GM23338 (cell line): ENCODE measurements around the gene CCDC91. TPM values are rescaled to one million over a fixed set of nuclear protein-coding genes. Genes with fewer than 3 reads are reported as not detected.

ENCODE experiments used
- ATAC-seq: fragments of 200-7000 bp; cut with Tn5 transposase; 3 replicates; pipeline ENCODE4 v1.9.1; 2020
- DNase-seq: peaks from one replicate; pipeline ENCODE4 v3.0.0-alpha.2; 2015; ENCODE audit warnings: low spot score
- H2AFZ ChIP-seq: fragments of 200-600 bp; sonication (generic); 2 replicates; pipeline ENCODE4 v1.8.0; 2016; ENCODE audit warnings: antibody characterized with exemption, mild to moderate bottlenecking, moderate library complexity
- H3F3A ChIP-seq: fragments of 200-600 bp; sonication (generic); replicated peaks from 2 replicates; pipeline ENCODE4 v1.8.0; 2017; ENCODE audit warnings: antibody characterized with exemption, mixed run types, low read depth
- H3K27ac ChIP-seq: fragments of 200-600 bp; sonication (generic); 2 replicates; pipeline ENCODE4 v1.6.1; 2016; ENCODE audit warnings: low read depth
- H3K27me3 ChIP-seq: fragments of 200-600 bp; sonication (generic); 2 replicates; pipeline ENCODE4 v1.8.0; 2016; ENCODE audit warnings: mild to moderate bottlenecking, mixed run types, moderate library complexity; ENCODE audit not compliant: insufficient read depth
- H3K36me3 ChIP-seq: fragments of 200-600 bp; sonication (generic); 2 replicates; pipeline ENCODE4 v1.8.0; 2016; ENCODE audit warnings: mild to moderate bottlenecking; ENCODE audit not compliant: insufficient read depth
- H3K4me1 ChIP-seq: fragments of 200-600 bp; sonication (generic); 2 replicates; pipeline ENCODE4 v1.8.0; 2016; ENCODE audit warnings: mild to moderate bottlenecking, moderate library complexity; ENCODE audit not compliant: insufficient read depth
- H3K4me2 ChIP-seq: fragments of 200-600 bp; sonication (generic); 2 replicates; pipeline ENCODE4 v1.7.1; 2017; ENCODE audit warnings: mixed run types
- H3K4me3 ChIP-seq: fragments of 200-600 bp; sonication (generic); 2 replicates; pipeline ENCODE4 v1.6.1; 2016; ENCODE audit warnings: mixed run types
- H3K79me2 ChIP-seq: fragments of 200-600 bp; sonication (generic); replicated peaks from 2 replicates; pipeline ENCODE4 v1.8.0; 2017; ENCODE audit warnings: mild to moderate bottlenecking; ENCODE audit not compliant: insufficient read depth
- H3K9me2 ChIP-seq: fragments of 200-600 bp; sonication (generic); 2 replicates; pipeline ENCODE4 v1.8.0; 2017; ENCODE audit not compliant: insufficient read depth
- H4K20me1 ChIP-seq: fragments of 200-600 bp; sonication (generic); replicated peaks from 2 replicates; pipeline ENCODE4 v1.8.0; 2017; ENCODE audit warnings: mild to moderate bottlenecking; ENCODE audit not compliant: insufficient read depth
- H3K27ac Mint-ChIP-seq: 2 replicates; pipeline ENCODE4 v1.8.0; 2020; ENCODE audit warnings: inconsistent platforms, mild to moderate bottlenecking, moderate library complexity, mixed read lengths
- H3K27me3 Mint-ChIP-seq: 3 replicates; pipeline ENCODE4 v1.8.0; 2022; ENCODE audit warnings: low read depth, mild to moderate bottlenecking, moderate library complexity, mixed read lengths, inconsistent platforms; ENCODE audit not compliant: insufficient read depth, poor library complexity
- H3K36me3 Mint-ChIP-seq: 3 replicates; pipeline ENCODE4 v1.8.0; 2021; ENCODE audit warnings: low read depth, mild to moderate bottlenecking, inconsistent platforms, moderate library complexity, mixed read lengths
- H3K4me1 Mint-ChIP-seq: 3 replicates; pipeline ENCODE4 v1.8.0; 2020; ENCODE audit warnings: mild to moderate bottlenecking, inconsistent platforms, mixed read lengths
- H3K4me3 Mint-ChIP-seq: 3 replicates; pipeline ENCODE4 v1.8.0; 2021; ENCODE audit warnings: moderate library complexity, mild to moderate bottlenecking, inconsistent platforms, mixed read lengths
- H3K9me3 Mint-ChIP-seq: 3 replicates; pipeline ENCODE4 v1.8.0; 2020; ENCODE audit warnings: moderate library complexity, mild to moderate bottlenecking, inconsistent platforms, mixed read lengths
- CREB1 ChIP-seq: fragments of 250-450 bp; sonication (Bioruptor Pico); IDR thresholded peaks from 2 replicates; pipeline ENCODE4 v1.5.0; 2020; ENCODE audit warnings: low read depth, mild to moderate bottlenecking, moderate library complexity
- EZH2 ChIP-seq: fragments of 200-600 bp; sonication (generic); IDR thresholded peaks from one replicate; pipeline ENCODE4 v1.8.0; 2017; ENCODE audit warnings: antibody characterized with exemption, mild to moderate bottlenecking, low read depth; ENCODE audit not compliant: unreplicated experiment
- EZH2phosphoT487 ChIP-seq: fragments of 200-600 bp; sonication (generic); IDR thresholded peaks from one replicate; pipeline ENCODE4 v1.8.1; 2018; ENCODE audit warnings: antibody characterized with exemption; ENCODE audit not compliant: unreplicated experiment
- JUNB ChIP-seq: IDR thresholded peaks from one replicate; pipeline ENCODE4 v1.6.1; 2016; ENCODE audit warnings: antibody characterized with exemption; ENCODE audit not compliant: unreplicated experiment
- NANOG ChIP-seq: IDR thresholded peaks from 2 replicates; pipeline ENCODE4 v1.6.1; 2016; ENCODE audit warnings: antibody characterized with exemption, borderline replicate concordance
- POLR2AphosphoS5 ChIP-seq: IDR thresholded peaks from 2 replicates; pipeline ENCODE4 v1.6.1; 2016; ENCODE audit warnings: antibody characterized with exemption, low read depth
- STAT1 ChIP-seq: IDR thresholded peaks from one replicate; pipeline ENCODE4 v1.6.1; 2016; ENCODE audit warnings: antibody characterized with exemption; ENCODE audit not compliant: unreplicated experiment
- ZNF114 ChIP-seq: fragments of 250-450 bp; sonication (Bioruptor Pico); IDR thresholded peaks from 2 replicates; pipeline ENCODE4 v1.5.0; 2020; ENCODE audit warnings: mild to moderate bottlenecking, moderate library complexity
- ZNF331 ChIP-seq: fragments of 250-450 bp; sonication (Bioruptor Pico); IDR thresholded peaks from 2 replicates; pipeline ENCODE4 v1.5.0; 2020; ENCODE audit warnings: low read depth, mild to moderate bottlenecking, moderate library complexity
- polyA plus RNA-seq: library from polyadenylated mRNA; unstranded; fragments of >200 nt; fragmentation: Nextera tagmentation; extraction: Ambion mirVana; gene quantifications from 2 replicates; pipeline ENCODE4 v1.2.1, GENCODE V29; 2016
- total RNA-seq: library from RNA; depleted of rRNA; stranded (reverse); fragments of >200 nt; shearing (Covaris generic); gene quantifications from 2 replicates; pipeline ENCODE4 v1.2.3, GENCODE V29; 2014
- TF ChIP-seq, protein P1 (sequence below): IDR thresholded peaks from 2 replicates; pipeline ENCODE4 v1.6.1; 2016; ENCODE audit warnings: antibody characterized with exemption
- TF ChIP-seq, protein P2 (sequence below): IDR thresholded peaks from one replicate; pipeline ENCODE4 v1.6.1; 2018; ENCODE audit warnings: antibody characterized with exemption; ENCODE audit not compliant: unreplicated experiment
- TF ChIP-seq, protein P3 (sequence below), 2 experiments: fragments of 200-600 bp in 1 of 2; sonication (generic) in 1 of 2; conservative IDR thresholded peaks; 2 replicates each; pipeline versions ENCODE4 v1.5.1 to v1.6.1; 2016 to 2017; ENCODE audit warnings: antibody characterized with exemption in 2 of 2, low read depth in 2 of 2, mild to moderate bottlenecking in 2 of 2, moderate library complexity in 1 of 2

CCDC91 gene
- total and polyA plus RNA-seq, 2 experiments from 2014 or later = 24.7 to 48.7 TPM

DNA sequence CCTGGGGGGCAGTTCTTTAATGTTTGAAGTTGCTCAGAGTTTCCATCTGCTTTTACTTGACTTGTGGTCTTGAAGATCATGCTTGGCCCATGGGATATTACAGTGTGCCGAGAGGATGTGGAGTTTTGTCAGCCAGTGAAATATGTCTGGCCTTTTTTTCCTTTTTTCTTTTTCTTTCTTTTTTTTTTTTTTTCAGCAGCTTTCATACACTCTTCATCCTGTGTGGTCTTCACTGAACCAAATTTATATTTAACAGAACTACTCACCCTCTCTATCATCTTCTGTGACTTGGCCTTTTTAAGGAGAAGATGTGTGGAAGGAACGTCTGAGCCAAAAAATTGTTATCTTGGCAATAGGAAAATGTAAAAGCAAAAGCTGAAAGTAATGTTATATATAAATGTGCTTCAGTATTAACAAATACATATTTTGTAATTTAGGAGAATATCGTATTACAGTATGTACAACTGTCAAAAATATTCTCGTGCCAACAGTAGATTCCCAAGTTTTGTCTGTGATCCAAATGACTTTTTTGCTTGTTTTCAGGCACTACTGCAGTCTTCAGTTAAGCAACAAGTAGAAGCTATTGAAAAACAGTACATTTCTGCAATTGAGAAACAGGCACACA is 200.6 kb downstream of the CCDC91 start:
- no peak overlapping the region for H3K4me2 ChIP-seq
- H3K27ac ChIP-seq = no peak overlapping the region
- Mint-ChIP-seq H3K9me3 (peaks cover 10% of the 10 kb centered on the region; the same call in 2 of the 3 replicates), H3K27me3 (no peaks in the 10 kb centered on the region), H3K4me3 (no peak overlapping the region), H3K36me3 (peaks cover 22% of the 10 kb centered on the region; the same call in 2 of the 3 replicates), H3K4me1 (peaks cover 23% of the 10 kb centered on the region), H3K27ac (peak overlapping the region; percentile 41; the same call in 1 of the 2 replicates)
- no peak overlapping the region for H2AFZ ChIP-seq
- no peak overlapping the region for H3K4me3 ChIP-seq
- H4K20me1 ChIP-seq = no peaks in the 10 kb centered on the region
- 0 out of 2 replicates have a peak, but pooled peaks cover 4% of the 10 kb centered on the region for H3K36me3 ChIP-seq
- H3F3A ChIP-seq = no peaks in the 10 kb centered on the region
- ATAC-seq = no peak
- no peaks in the 10 kb centered on the region for H3K9me2 ChIP-seq
- no peak for DNase-seq
- TF ChIP-seq EZH2 (no peak), POLR2AphosphoS5 (no peak)
- H3K4me1 ChIP-seq = peaks cover 31% of the 10 kb centered on the region
- H3K79me2 ChIP-seq = no peaks in the 10 kb centered on the region
- H3K27me3 ChIP-seq = no peaks in the 10 kb centered on the region

DNA sequence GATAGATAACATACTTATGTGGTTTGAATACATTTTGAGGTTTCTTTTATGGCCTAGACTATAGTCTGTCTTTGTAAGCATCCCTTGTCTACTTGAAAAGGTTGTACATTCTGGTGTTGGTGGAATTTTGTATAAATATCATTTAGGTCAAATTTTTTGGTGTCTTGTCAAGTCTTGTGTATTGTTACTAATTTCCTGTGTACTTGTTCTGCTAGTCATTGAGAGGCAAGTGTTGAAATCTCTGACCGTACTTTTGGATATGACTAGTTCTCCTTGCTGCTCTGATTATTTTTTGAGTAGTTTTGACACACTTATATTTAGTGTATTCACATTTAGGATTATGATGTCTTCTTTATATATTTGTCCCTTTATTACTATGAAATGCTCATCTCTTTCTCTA is 219.6 kb downstream of the CCDC91 start:
- Histone ChIP-seq H4K20me1 (no peaks in the 10 kb centered on the region), H3K79me2 (no peaks in the 10 kb centered on the region), H3K27ac (no peak overlapping the region), H3K4me3 (no peak overlapping the region), H3F3A (no peaks in the 10 kb centered on the region), H2AFZ (no peak overlapping the region), H3K36me3 (no peaks in the 10 kb centered on the region), H3K27me3 (no peaks in the 10 kb centered on the region), H3K9me2 (no peaks in the 10 kb centered on the region), H3K4me2 (no peak overlapping the region), H3K4me1 (peaks cover 6% of the 10 kb centered on the region)
- peaks cover 20% of the 10 kb centered on the region for H3K36me3 Mint-ChIP-seq
- peaks cover 7% of the 10 kb centered on the region for H3K4me1 Mint-ChIP-seq
- no peak overlapping the region for H3K4me3 Mint-ChIP-seq
- H3K27ac Mint-ChIP-seq = no peak overlapping the region
- ATAC-seq = no peak
- H3K9me3 Mint-ChIP-seq = no peaks in the 10 kb centered on the region
- H3K27me3 Mint-ChIP-seq = no peaks in the 10 kb centered on the region
- DNase-seq = no peak
- TF ChIP-seq, protein P1, sequence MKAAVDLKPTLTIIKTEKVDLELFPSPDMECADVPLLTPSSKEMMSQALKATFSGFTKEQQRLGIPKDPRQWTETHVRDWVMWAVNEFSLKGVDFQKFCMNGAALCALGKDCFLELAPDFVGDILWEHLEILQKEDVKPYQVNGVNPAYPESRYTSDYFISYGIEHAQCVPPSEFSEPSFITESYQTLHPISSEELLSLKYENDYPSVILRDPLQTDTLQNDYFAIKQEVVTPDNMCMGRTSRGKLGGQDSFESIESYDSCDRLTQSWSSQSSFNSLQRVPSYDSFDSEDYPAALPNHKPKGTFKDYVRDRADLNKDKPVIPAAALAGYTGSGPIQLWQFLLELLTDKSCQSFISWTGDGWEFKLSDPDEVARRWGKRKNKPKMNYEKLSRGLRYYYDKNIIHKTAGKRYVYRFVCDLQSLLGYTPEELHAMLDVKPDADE = no peak
- TF ChIP-seq ZNF114 (CRISPR knock-in tag) = no peak
- TF ChIP-seq POLR2AphosphoS5 = no peak
- no peak for TF ChIP-seq JUNB
- TF ChIP-seq, protein P2, sequence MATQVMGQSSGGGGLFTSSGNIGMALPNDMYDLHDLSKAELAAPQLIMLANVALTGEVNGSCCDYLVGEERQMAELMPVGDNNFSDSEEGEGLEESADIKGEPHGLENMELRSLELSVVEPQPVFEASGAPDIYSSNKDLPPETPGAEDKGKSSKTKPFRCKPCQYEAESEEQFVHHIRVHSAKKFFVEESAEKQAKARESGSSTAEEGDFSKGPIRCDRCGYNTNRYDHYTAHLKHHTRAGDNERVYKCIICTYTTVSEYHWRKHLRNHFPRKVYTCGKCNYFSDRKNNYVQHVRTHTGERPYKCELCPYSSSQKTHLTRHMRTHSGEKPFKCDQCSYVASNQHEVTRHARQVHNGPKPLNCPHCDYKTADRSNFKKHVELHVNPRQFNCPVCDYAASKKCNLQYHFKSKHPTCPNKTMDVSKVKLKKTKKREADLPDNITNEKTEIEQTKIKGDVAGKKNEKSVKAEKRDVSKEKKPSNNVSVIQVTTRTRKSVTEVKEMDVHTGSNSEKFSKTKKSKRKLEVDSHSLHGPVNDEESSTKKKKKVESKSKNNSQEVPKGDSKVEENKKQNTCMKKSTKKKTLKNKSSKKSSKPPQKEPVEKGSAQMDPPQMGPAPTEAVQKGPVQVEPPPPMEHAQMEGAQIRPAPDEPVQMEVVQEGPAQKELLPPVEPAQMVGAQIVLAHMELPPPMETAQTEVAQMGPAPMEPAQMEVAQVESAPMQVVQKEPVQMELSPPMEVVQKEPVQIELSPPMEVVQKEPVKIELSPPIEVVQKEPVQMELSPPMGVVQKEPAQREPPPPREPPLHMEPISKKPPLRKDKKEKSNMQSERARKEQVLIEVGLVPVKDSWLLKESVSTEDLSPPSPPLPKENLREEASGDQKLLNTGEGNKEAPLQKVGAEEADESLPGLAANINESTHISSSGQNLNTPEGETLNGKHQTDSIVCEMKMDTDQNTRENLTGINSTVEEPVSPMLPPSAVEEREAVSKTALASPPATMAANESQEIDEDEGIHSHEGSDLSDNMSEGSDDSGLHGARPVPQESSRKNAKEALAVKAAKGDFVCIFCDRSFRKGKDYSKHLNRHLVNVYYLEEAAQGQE = no peak
- no peak for TF ChIP-seq NANOG
- TF ChIP-seq STAT1 = no peak
- TF ChIP-seq EZH2 = no peak
- TF ChIP-seq EZH2phosphoT487 = no peak
- no peak for TF ChIP-seq CREB1 (CRISPR knock-in tag)
- no peak for TF ChIP-seq ZNF331 (CRISPR knock-in tag)
- TF ChIP-seq, protein P3, sequence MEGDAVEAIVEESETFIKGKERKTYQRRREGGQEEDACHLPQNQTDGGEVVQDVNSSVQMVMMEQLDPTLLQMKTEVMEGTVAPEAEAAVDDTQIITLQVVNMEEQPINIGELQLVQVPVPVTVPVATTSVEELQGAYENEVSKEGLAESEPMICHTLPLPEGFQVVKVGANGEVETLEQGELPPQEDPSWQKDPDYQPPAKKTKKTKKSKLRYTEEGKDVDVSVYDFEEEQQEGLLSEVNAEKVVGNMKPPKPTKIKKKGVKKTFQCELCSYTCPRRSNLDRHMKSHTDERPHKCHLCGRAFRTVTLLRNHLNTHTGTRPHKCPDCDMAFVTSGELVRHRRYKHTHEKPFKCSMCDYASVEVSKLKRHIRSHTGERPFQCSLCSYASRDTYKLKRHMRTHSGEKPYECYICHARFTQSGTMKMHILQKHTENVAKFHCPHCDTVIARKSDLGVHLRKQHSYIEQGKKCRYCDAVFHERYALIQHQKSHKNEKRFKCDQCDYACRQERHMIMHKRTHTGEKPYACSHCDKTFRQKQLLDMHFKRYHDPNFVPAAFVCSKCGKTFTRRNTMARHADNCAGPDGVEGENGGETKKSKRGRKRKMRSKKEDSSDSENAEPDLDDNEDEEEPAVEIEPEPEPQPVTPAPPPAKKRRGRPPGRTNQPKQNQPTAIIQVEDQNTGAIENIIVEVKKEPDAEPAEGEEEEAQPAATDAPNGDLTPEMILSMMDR (conservative IDR thresholded peaks at IDR 0.05; ENCODE audit: low read depth in 2 of 2) = no peak
